HG03457 (cell line): ENCODE measurements around the gene VAMP4.
A peak's percentile ranks its signal among the peaks of the same experiment; 100 is the strongest.

Experiments
- ATAC-seq: cut with Tn5 transposase; IDR thresholded peaks from one replicate; pipeline ENCODE4 v1.9.1; 2021; ENCODE audit warnings: moderate number of reproducible peaks; ENCODE audit not compliant: unreplicated experiment

The VAMP4 gene

GRCh38 chr1:171741872-171742576 is at the start of gene VAMP4:
Gene VAMP4, minus strand, starts transcription at chr1:171742065. Its CDS starts 3,651 bp downstream, at chr1:171738414.
- peak; percentile 83 for ATAC-seq

DNA sequence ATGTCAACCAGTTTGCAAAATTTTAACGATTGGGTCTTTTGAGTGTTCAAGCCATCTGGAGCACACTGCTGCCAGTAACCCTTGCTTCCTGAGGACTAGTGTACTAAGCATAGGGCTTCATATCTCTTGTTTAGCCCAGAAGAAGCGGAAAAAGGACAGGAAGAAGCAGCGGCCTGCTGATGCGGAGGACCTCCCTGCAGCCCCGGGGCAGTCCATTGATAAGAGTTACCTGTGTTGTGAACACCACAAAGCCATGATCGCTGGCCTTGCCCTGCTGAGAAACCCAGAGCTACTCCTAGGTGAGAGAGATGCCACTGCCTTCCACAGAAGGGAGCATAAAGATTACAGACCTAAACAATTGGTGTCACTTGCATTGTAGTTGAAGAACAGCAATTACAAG is 48.5 kb upstream of the VAMP4 start:
- no peak for ATAC-seq

DNA sequence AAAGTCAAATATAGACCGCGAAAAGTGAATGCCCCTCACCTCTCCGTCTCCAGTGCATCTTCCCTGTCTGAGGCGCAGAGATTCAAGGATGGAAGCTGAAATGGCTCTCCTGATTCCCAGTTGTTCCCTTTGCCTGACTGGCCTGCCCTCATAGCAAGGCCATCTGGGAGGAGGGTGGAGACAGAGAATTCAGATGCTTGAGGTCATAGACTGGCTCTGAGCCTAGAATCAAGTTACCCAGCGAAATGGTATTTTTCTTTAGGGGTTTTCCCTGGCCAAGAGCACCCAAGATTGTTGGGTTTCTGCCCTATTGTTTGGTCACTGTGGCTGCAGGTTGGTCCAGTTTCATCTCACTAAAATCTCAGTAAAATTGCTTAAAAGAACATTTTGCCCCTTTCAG is 46.8 kb upstream of the VAMP4 start:
- no peak for ATAC-seq

- ATAC-seq: no peak
These were observed 46.0 kb upstream of the VAMP4 start for GRCh38 chr1:171787686-171788480.

GRCh38 chr1:171786534-171786933 is 44.7 kb upstream of the VAMP4 start:
- no peak for ATAC-seq

GRCh38 chr1:171785766-171786165 is 43.9 kb upstream of the VAMP4 start:
- ATAC-seq: no peak

DNA sequence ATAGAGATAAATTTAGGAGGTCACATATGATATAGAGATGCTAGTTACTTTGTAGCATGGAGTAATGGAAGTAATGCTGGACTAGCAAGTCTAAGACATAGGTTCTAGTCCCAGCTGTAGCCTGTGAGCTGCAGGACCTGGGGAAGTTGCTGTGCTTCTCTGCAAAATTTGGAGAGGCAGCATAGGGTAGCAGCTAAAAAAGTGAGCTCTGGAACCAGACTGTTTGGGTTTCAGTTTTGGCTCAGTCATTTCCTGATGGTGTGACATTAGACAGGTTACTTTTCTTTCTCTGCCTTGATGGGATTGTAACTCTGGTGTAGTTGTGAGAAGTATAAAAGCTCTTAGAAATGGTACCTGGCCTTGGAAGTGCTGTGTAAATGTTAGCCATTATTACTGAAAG is 42.9 kb upstream of the VAMP4 start:
- ATAC-seq: no peak

- ATAC-seq: no peak
These were observed 42.1 kb upstream of the VAMP4 start for GRCh38 chr1:171783816-171784530.

- peak; percentile 98 for ATAC-seq
These were observed 39.5 kb upstream of the VAMP4 start, which contains the start of gene METTL13 for GRCh38 chr1:171781176-171781875. Gene METTL13, plus strand, starts transcription at chr1:171781660. Its CDS starts 308 bp downstream, at chr1:171781968.

DNA sequence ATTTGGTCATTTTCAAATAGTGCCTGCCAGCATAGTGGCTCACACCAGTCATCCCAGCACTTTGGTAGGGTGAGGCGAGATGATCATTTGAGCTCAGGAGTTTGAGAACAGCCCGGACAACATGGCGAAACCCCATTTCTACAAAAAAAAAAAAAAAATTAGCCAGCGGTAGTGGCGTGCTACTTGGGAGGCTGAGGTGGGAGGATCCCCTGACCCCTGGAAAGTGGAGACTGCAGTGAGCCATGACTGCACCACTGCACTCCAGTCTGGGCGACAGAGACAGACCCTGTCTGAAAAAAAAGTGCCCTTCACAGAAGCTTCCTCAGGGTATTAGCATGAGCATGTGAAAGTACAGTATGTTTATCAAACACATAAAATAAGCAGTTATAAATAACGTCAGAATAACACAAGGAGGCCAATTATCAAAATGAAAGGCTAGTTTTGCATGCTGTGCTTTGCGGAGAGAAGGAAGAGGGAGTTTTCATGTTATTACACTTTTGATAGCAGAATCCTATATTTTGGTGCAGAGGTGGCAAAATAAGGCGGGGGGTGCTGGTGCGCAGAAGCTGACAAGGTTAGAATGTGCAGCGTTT is 38.8 kb upstream of the VAMP4 start:
- no peak for ATAC-seq

GRCh38 chr1:171772312-171772711 is 30.4 kb upstream of the VAMP4 start:
- ATAC-seq: no peak

DNA sequence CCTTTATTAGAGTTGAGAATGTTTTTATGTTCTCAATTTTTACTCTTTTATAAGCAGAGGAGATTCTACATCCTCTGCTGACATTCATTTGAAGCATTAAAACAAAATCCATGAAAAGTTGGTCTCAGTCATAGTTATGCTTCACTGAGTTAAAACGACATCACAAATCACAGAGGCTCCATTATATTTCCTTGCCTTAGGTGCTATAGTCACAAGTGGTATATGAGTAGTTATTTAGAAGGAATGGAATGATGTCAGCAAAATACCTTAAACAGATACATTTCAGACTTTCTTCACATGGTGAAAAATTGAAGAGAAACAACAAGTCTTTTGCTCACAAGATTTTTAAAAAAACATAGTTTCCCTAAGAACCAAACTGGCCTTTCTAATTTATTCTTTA is 27.9 kb upstream of the VAMP4 start:
- ATAC-seq: no peak

GRCh38 chr1:171769171-171769570 is 27.3 kb upstream of the VAMP4 start:
- ATAC-seq: no peak

DNA sequence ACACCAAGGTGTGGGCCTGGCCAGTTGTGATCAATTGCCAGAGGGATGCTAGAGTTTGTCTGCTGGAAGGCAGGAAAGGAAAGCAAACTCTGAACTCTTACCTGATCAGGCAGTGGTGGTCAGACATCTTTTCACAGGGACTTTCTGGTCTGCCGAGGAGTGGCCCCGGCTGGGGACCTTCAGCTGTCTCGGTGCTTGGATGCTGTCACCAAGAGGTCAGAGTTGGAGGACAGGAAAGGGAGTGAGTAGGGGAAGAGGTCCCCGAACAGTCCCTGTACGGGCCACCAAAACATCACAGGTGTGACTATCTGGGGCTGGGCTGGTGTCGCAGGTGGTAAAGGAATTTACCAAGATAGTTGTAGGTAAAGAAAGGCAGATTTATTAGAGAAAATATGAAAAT is 21.9 kb upstream of the VAMP4 start:
- no peak for ATAC-seq

GRCh38 chr1:171762143-171762563 is 20.3 kb upstream of the VAMP4 start:
- ATAC-seq: no peak

DNA sequence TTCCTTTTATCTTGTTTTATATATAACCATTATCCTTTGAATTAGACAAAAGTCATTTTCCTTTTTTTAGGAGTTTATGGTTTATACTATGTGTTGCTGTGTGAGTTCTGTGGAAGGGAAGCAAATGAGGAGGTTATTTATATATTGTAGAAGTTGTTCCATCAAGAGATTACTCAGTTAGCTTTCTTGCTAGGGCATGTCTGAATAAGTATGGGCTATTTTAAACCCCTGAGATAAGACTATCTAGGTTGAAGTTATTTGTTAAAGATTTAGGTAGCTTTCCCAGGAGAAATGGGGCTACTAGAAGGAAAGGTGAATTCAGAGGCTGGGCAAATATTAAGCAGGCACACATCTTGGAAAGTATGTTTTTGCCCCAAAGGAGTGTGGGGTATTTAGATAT is 16.1 kb upstream of the VAMP4 start:
- no peak for ATAC-seq

DNA sequence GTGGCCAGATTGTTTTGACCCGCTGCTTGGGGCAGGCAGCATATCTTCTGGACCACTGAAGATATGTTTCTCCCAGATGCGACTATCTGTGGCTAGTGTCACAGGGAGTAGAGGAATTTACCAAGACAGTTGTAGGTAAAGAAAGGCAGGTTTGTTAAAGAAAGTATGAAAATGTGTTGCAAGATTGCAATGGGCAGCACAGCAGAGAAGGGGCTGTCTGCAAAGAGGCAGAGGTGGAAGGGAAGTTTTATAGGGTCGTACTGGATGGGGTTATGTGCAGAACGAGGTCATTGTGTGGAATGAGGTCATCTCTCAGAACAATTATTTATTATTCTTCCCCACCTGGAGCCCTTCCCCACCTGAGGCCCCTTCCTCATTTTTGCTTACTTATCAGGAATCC is 15.0 kb upstream of the VAMP4 start:
- no peak for ATAC-seq

GRCh38 chr1:171754971-171755370 is 13.1 kb upstream of the VAMP4 start:
- no peak for ATAC-seq

DNA sequence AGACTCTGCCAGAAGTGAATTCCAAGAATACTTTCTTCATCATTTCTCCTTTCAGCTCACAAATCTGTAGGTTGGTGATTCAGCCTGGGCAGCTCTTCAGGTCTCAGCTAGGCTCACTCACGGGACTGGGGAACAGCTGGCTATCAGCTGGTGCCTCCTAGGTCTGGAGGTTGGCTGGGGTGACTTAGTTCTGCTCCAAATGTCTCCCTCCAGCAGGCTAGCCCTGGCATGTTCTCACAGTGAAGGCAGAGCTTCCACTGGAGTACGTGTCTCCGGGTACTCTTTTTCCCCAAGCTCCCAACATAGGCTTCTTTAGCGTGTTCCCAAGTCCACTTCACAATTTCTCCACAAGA is 12.5 kb upstream of the VAMP4 start:
- no peak for ATAC-seq

- no peak for ATAC-seq
These were observed 12.0 kb upstream of the VAMP4 start for GRCh38 chr1:171753685-171754352.
